ENCODE measurements around the gene ASCC3. TPM values are rescaled to one million over a fixed set of nuclear protein-coding genes. Genes with fewer than 3 reads are reported as not detected.
"Not testable (repeated sequence)": the region's sequence is repeated elsewhere in the genome, so short reads cannot be mapped to it uniquely, and the experiment has no call there.

ASCC3 gene
- total RNA-seq, 1 donor from 2014 or later: 75.3 TPM

DNA sequence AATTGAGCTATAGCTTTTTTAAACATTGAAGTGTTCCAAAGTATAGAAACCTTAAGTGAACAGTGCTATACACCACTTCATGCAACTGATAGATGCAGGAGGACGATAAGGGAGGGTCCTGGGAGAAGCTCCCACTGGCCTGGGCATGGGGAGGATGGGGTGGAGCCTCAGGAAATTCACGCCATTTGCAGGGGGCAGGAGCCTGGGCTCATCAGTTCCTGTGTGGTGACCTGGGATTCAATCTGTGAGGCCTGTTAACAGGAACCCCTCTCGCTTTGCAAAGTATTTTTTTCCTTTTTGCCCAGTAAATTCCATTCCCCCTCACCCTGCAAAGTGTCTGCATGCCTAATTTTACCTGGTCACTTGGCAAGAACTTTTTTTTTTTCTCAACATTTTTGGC, 11.0 kb upstream of the ASCC3 start:
- no peak overlapping the region for H3K9ac ChIP-seq
- H3F3A ChIP-seq (ENCODE audit: low read depth): no peaks in the 10 kb centered on the region
- no peak overlapping the region for H3K27ac ChIP-seq
- H3K4me2 ChIP-seq: no peak overlapping the region
- no peaks in the 10 kb centered on the region for H3K9me3 ChIP-seq (ENCODE audit: low read depth)
- no peaks in the 10 kb centered on the region for H3K79me2 ChIP-seq (ENCODE audit: low read depth)
- H3K27ac Mint-ChIP-seq: no peak overlapping the region
- DNase-seq (ENCODE audit: low spot score): no peak
- H3K4me3 Mint-ChIP-seq: no peak overlapping the region
- no peaks in the 10 kb centered on the region for H3K27me3 ChIP-seq
- H3K27me3 Mint-ChIP-seq (ENCODE audit: insufficient read depth, low read depth): peaks cover 2% of the 10 kb centered on the region
- H2AFZ ChIP-seq (replicated peaks): peak overlapping the region; percentile 82
- TF ChIP-seq EZH2 (IDR thresholded peaks at IDR 0.05) (no peak), EZH2phosphoT487 (IDR thresholded peaks at IDR 0.05) (no peak)
- TF ChIP-seq, protein P1, sequence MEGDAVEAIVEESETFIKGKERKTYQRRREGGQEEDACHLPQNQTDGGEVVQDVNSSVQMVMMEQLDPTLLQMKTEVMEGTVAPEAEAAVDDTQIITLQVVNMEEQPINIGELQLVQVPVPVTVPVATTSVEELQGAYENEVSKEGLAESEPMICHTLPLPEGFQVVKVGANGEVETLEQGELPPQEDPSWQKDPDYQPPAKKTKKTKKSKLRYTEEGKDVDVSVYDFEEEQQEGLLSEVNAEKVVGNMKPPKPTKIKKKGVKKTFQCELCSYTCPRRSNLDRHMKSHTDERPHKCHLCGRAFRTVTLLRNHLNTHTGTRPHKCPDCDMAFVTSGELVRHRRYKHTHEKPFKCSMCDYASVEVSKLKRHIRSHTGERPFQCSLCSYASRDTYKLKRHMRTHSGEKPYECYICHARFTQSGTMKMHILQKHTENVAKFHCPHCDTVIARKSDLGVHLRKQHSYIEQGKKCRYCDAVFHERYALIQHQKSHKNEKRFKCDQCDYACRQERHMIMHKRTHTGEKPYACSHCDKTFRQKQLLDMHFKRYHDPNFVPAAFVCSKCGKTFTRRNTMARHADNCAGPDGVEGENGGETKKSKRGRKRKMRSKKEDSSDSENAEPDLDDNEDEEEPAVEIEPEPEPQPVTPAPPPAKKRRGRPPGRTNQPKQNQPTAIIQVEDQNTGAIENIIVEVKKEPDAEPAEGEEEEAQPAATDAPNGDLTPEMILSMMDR (IDR thresholded peaks at IDR 0.05): no peak
- H4K20me1 ChIP-seq (ENCODE audit: low read depth): no peaks in the 10 kb centered on the region
- H3K36me3 ChIP-seq: no peaks in the 10 kb centered on the region
- no peaks in the 10 kb centered on the region for H3K9me3 Mint-ChIP-seq
- no peaks in the 10 kb centered on the region for H3K36me3 Mint-ChIP-seq
- no peaks in the 10 kb centered on the region for H3K4me1 ChIP-seq
- H3K4me1 Mint-ChIP-seq: no peaks in the 10 kb centered on the region
- no peak overlapping the region for H3K4me3 ChIP-seq

DNA sequence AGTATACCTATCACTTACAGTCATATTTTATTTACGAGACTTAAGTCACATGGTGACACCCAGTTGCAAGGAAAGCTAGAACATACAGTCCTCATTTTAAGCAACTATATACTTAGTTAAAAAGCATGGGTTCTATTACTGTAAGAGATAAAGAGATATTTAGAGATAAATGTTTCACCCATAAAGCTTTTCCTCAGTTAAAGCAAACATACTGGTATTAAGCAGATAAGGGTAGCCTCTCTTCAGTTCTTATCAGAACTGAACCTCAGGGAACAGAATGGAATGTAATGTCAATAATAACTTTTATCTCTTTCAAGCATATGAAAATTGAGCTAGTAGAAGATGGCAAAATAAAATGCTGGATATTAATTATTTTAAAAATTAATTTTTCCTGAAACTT, 9.9 kb upstream of the ASCC3 start:
- no peak overlapping the region for H3K4me3 Mint-ChIP-seq
- H4K20me1 ChIP-seq (ENCODE audit: low read depth): no peaks in the 10 kb centered on the region
- DNase-seq (ENCODE audit: low spot score): no peak
- no peaks in the 10 kb centered on the region for H3K9me3 ChIP-seq (ENCODE audit: low read depth)
- H3K79me2 ChIP-seq (ENCODE audit: low read depth): no peaks in the 10 kb centered on the region
- TF ChIP-seq, protein P1 (IDR thresholded peaks at IDR 0.05): no peak
- TF ChIP-seq EZH2 (IDR thresholded peaks at IDR 0.05) (no peak), EZH2phosphoT487 (IDR thresholded peaks at IDR 0.05) (no peak)
- H3K27me3 ChIP-seq: no peaks in the 10 kb centered on the region
- H3K27ac Mint-ChIP-seq: no peak overlapping the region
- no peak overlapping the region for H3K27ac ChIP-seq
- no peaks in the 10 kb centered on the region for H3K4me1 ChIP-seq
- no peak overlapping the region for H2AFZ ChIP-seq (replicated peaks)
- no peaks in the 10 kb centered on the region for H3K36me3 ChIP-seq
- H3K9ac ChIP-seq: no peak overlapping the region
- H3K4me1 Mint-ChIP-seq: no peaks in the 10 kb centered on the region
- H3K27me3 Mint-ChIP-seq (ENCODE audit: insufficient read depth, low read depth): peaks cover 2% of the 10 kb centered on the region
- no peaks in the 10 kb centered on the region for H3F3A ChIP-seq (ENCODE audit: low read depth)
- H3K36me3 Mint-ChIP-seq: no peaks in the 10 kb centered on the region
- no peaks in the 10 kb centered on the region for H3K9me3 Mint-ChIP-seq
- no peak overlapping the region for H3K4me2 ChIP-seq
- no peak overlapping the region for H3K4me3 ChIP-seq

DNA sequence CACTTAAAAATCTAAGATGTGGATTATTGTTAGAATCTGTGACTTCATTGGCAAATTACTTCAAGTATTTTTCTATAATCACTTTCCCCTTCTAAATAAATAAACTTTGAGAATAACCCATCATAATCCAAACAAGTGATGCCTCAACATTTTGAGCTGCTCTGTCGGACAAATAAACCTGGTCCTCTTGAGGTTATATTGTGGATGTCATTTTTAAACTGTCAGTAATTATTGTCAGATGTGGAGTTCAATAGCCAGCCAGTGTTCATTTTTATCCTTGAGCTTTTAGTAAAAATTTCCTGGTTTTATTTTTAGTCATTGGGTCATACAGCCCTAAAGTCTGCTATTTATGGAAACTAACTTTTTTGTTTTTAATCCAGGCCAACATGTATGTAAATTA, 9.5 kb upstream of the ASCC3 start:
- not testable (repeated sequence) for H3K4me3 ChIP-seq; H3K36me3 ChIP-seq; H3K27me3 ChIP-seq; H3K9ac ChIP-seq; DNase-seq (ENCODE audit: low spot score); H3K4me1 ChIP-seq; H3F3A ChIP-seq (ENCODE audit: low read depth); H4K20me1 ChIP-seq (ENCODE audit: low read depth); H3K79me2 ChIP-seq (ENCODE audit: low read depth); H3K27me3 Mint-ChIP-seq (ENCODE audit: insufficient read depth, low read depth); H3K9me3 Mint-ChIP-seq; H3K4me2 ChIP-seq; H2AFZ ChIP-seq (replicated peaks); H3K9me3 ChIP-seq (ENCODE audit: low read depth); H3K27ac Mint-ChIP-seq; H3K4me3 Mint-ChIP-seq; H3K27ac ChIP-seq; H3K4me1 Mint-ChIP-seq; H3K36me3 Mint-ChIP-seq

DNA sequence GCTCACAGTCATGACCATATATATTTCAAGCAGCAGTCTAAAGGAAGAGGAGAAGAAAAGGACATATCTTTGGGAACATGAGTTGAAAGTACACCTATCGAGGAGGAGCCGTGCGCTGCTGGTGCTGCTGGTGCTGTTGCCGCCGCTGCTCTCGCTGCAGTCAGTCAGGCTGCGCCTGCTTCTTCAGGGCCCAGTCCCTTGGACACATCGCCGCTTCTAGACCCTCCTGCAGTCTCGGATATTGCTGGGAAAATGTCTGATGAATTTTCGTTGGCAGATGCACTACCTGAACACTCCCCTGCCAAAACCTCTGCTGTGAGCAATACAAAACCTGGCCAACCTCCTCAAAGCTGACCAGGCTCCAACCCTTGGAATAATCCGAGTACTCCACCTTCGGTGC, 8.2 kb upstream of the ASCC3 start:
- no peak overlapping the region for H2AFZ ChIP-seq (replicated peaks)
- H3K4me3 Mint-ChIP-seq: no peak overlapping the region
- H3K9me3 Mint-ChIP-seq: no peaks in the 10 kb centered on the region
- H3K36me3 Mint-ChIP-seq: no peaks in the 10 kb centered on the region
- H3K9ac ChIP-seq: no peak overlapping the region
- H3K27ac Mint-ChIP-seq: no peak overlapping the region
- no peaks in the 10 kb centered on the region for H3F3A ChIP-seq (ENCODE audit: low read depth)
- DNase-seq (ENCODE audit: low spot score): no peak
- no peaks in the 10 kb centered on the region for H3K9me3 ChIP-seq (ENCODE audit: low read depth)
- no peaks in the 10 kb centered on the region for H3K4me1 Mint-ChIP-seq
- no peaks in the 10 kb centered on the region for H3K27me3 ChIP-seq
- H3K36me3 ChIP-seq: no peaks in the 10 kb centered on the region
- H3K4me2 ChIP-seq: no peak overlapping the region
- TF ChIP-seq, protein P1 (IDR thresholded peaks at IDR 0.05): no peak
- TF ChIP-seq EZH2 (IDR thresholded peaks at IDR 0.05) (no peak), EZH2phosphoT487 (IDR thresholded peaks at IDR 0.05) (no peak)
- no peaks in the 10 kb centered on the region for H4K20me1 ChIP-seq (ENCODE audit: low read depth)
- H3K4me3 ChIP-seq: no peak overlapping the region
- H3K4me1 ChIP-seq: no peaks in the 10 kb centered on the region
- no peak overlapping the region for H3K27ac ChIP-seq
- no peaks in the 10 kb centered on the region for H3K79me2 ChIP-seq (ENCODE audit: low read depth)
- peaks cover 2% of the 10 kb centered on the region for H3K27me3 Mint-ChIP-seq (ENCODE audit: insufficient read depth, low read depth)

All from neural progenitor cell (in vitro differentiated cells).